ENCODE results near the gene REC114.

Gene REC114

GRCh38 chr15:73605759-73606436 lies 162.9 kb downstream of the REC114 start:
- DNase-seq (ENCODE audit: low spot score): no peak

- DNase-seq (ENCODE audit: low spot score): no peak
Observed at GRCh38 chr15:73607405-73607804, 164.4 kb downstream of the REC114 start.

GRCh38 chr15:73607843-73608242 lies 164.9 kb downstream of the REC114 start:
- no peak for DNase-seq (ENCODE audit: low spot score)

- no peak for DNase-seq (ENCODE audit: low spot score)
Observed at GRCh38 chr15:73608475-73608874, 165.5 kb downstream of the REC114 start.

GRCh38 chr15:73608941-73609340 lies 166.0 kb downstream of the REC114 start:
- no peak for DNase-seq (ENCODE audit: low spot score)
